H9 (cell line): ENCODE measurements around the gene EFNA5. TPM values are rescaled to one million over a fixed set of nuclear protein-coding genes. Genes with fewer than 3 reads are reported as not detected.

Experiments
- DNase-seq: peaks from one replicate; pipeline ENCODE4 v3.0.0-alpha.2; 2017
- H2AFZ ChIP-seq: one replicate; pipeline ENCODE4 v1.6.1; 2013; ENCODE audit warnings: mild to moderate bottlenecking, low read length, control low read depth, moderate library complexity
- H2AK5ac ChIP-seq: 2 replicates; pipeline ENCODE4 v1.6.1; 2013; ENCODE audit warnings: low read length, control low read depth, mixed read lengths; ENCODE audit not compliant: insufficient read length
- H2BK120ac ChIP-seq: one replicate; pipeline ENCODE4 v1.6.1; 2013; ENCODE audit warnings: low read depth, mild to moderate bottlenecking, low read length, control low read depth, inconsistent platforms; ENCODE audit not compliant: poor library complexity, severe bottlenecking
- H2BK12ac ChIP-seq: 2 replicates; pipeline ENCODE4 v1.6.1; 2013; ENCODE audit warnings: low read length, control low read depth, mixed read lengths, low read depth; ENCODE audit not compliant: insufficient read length
- H2BK15ac ChIP-seq: 2 replicates; pipeline ENCODE4 v1.6.1; 2013; ENCODE audit warnings: low read depth, low read length, control low read depth
- H2BK20ac ChIP-seq: one replicate; pipeline ENCODE4 v1.6.1; 2013; ENCODE audit warnings: low read depth, mild to moderate bottlenecking, low read length, control low read depth, inconsistent platforms; ENCODE audit not compliant: poor library complexity, severe bottlenecking
- H2BK5ac ChIP-seq: 2 replicates; pipeline ENCODE4 v1.6.1; 2013; ENCODE audit warnings: low read length, control low read depth, mixed read lengths; ENCODE audit not compliant: insufficient read length
- H3K14ac ChIP-seq: 2 replicates; pipeline ENCODE4 v1.6.1; 2013; ENCODE audit warnings: low read length, control low read depth; ENCODE audit not compliant: insufficient read depth
- H3K18ac ChIP-seq: 2 replicates; pipeline ENCODE4 v1.6.1; 2013; ENCODE audit warnings: low read depth, mild to moderate bottlenecking, mixed read lengths, low read length, control low read depth; ENCODE audit not compliant: insufficient read length
- H3K23ac ChIP-seq: 2 replicates; pipeline ENCODE4 v1.6.1; 2013; ENCODE audit warnings: low read length, control low read depth, mixed read lengths, low read depth; ENCODE audit not compliant: insufficient read length
- H3K23me2 ChIP-seq: 2 replicates; pipeline ENCODE4 v1.6.1; 2013; ENCODE audit warnings: low read depth, mild to moderate bottlenecking, mixed read lengths, low read length, control low read depth; ENCODE audit not compliant: insufficient read length, poor library complexity, severe bottlenecking
- H3K27ac ChIP-seq: 2 replicates; pipeline ENCODE4 v1.5.1; 2013; ENCODE audit warnings: low read length, control low read depth, mixed read lengths, low read depth; ENCODE audit not compliant: insufficient read length
- H3K27me3 ChIP-seq: 2 replicates; pipeline ENCODE4 v1.6.1; 2013; ENCODE audit warnings: low read length, control low read depth, inconsistent platforms; ENCODE audit not compliant: insufficient read depth
- H3K4ac ChIP-seq: 2 replicates; pipeline ENCODE4 v1.6.1; 2013; ENCODE audit warnings: low read depth, mild to moderate bottlenecking, control low read depth, inconsistent platforms, low read length, moderate library complexity
- H3K4me1 ChIP-seq: 2 replicates; pipeline ENCODE4 v1.6.1; 2013; ENCODE audit warnings: low read length, control low read depth, inconsistent platforms; ENCODE audit not compliant: insufficient read depth
- H3K4me2 ChIP-seq: 2 replicates; pipeline ENCODE4 v1.6.1; 2013; ENCODE audit warnings: low read length, control low read depth, mixed read lengths; ENCODE audit not compliant: insufficient read length, insufficient read depth
- H3K56ac ChIP-seq: 2 replicates; pipeline ENCODE4 v1.6.1; 2013; ENCODE audit warnings: low read depth, mild to moderate bottlenecking, mixed read lengths, low read length, control low read depth; ENCODE audit not compliant: insufficient read length
- H3K79me1 ChIP-seq: 2 replicates; pipeline ENCODE4 v1.6.1; 2013; ENCODE audit warnings: low read depth, mild to moderate bottlenecking, moderate library complexity, low read length, control low read depth, inconsistent platforms; ENCODE audit not compliant: insufficient read depth, poor library complexity, severe bottlenecking
- H3K79me2 ChIP-seq: 2 replicates; pipeline ENCODE4 v1.6.1; 2013; ENCODE audit warnings: low read length, control low read depth, inconsistent platforms; ENCODE audit not compliant: insufficient read depth
- H3K9ac ChIP-seq: 2 replicates; pipeline ENCODE4 v1.6.1; 2013; ENCODE audit warnings: low read length, control low read depth, mixed read lengths; ENCODE audit not compliant: insufficient read length; ENCODE audit errors: extremely low read depth
- H3K9me3 ChIP-seq: one replicate; pipeline ENCODE4 v1.6.1; 2013; ENCODE audit warnings: low read depth, low read length, inconsistent platforms; ENCODE audit not compliant: control insufficient read depth
- H3T11ph ChIP-seq: one replicate; pipeline ENCODE4 v1.6.1; 2013; ENCODE audit warnings: mild to moderate bottlenecking, low read length, control low read depth, inconsistent platforms
- H4K20me1 ChIP-seq: one replicate; pipeline ENCODE4 v1.6.1; 2013; ENCODE audit not compliant: control insufficient read depth, insufficient read length, insufficient read depth
- H4K5ac ChIP-seq: 2 replicates; pipeline ENCODE4 v1.6.1; 2013; ENCODE audit warnings: low read depth, mild to moderate bottlenecking, mixed read lengths, low read length, control low read depth; ENCODE audit not compliant: insufficient read length
- H4K8ac ChIP-seq: replicated peaks from 2 replicates; pipeline ENCODE4 v1.6.1; 2013; ENCODE audit warnings: low read length, control low read depth, mixed read lengths, low read depth; ENCODE audit not compliant: insufficient read length
- H4K91ac ChIP-seq: 2 replicates; pipeline ENCODE4 v1.6.1; 2013; ENCODE audit warnings: low read depth, mild to moderate bottlenecking, moderate library complexity, mixed read lengths, low read length, control low read depth; ENCODE audit not compliant: insufficient read length
- H3K27ac Mint-ChIP-seq, 3 experiments: 2 replicates in 2 of 3; 3 replicates in 1 of 3; pipeline ENCODE4 v1.8.0; 2020 to 2021; ENCODE audit warnings: mixed read lengths in 3 of 3, mild to moderate bottlenecking in 1 of 3, moderate library complexity in 1 of 3
- H3K27me3 Mint-ChIP-seq: 2 replicates; pipeline ENCODE4 v1.8.0; 2021; ENCODE audit warnings: low read depth, mild to moderate bottlenecking, moderate library complexity, mixed read lengths
- H3K36me3 Mint-ChIP-seq, 3 experiments: 2 replicates in 2 of 3; 3 replicates in 1 of 3; pipeline ENCODE4 v1.8.0; 2020 to 2021; ENCODE audit warnings: low read depth in 3 of 3, mixed read lengths in 3 of 3; ENCODE audit not compliant: insufficient read depth in 1 of 3
- H3K4me1 Mint-ChIP-seq, 2 experiments: 2 replicates each; pipeline ENCODE4 v1.8.0; 2020; ENCODE audit warnings: mixed read lengths in 2 of 2
- H3K4me3 Mint-ChIP-seq, 2 experiments: 2 replicates in 1 of 2; 3 replicates in 1 of 2; pipeline ENCODE4 v1.8.0; 2020 to 2021; ENCODE audit warnings: mild to moderate bottlenecking in 2 of 2, mixed read lengths in 2 of 2, moderate library complexity in 1 of 2
- H3K9me3 Mint-ChIP-seq, 2 experiments: 2 replicates in 1 of 2; 3 replicates in 1 of 2; pipeline ENCODE4 v1.8.0; 2020; ENCODE audit warnings: mild to moderate bottlenecking in 2 of 2, mixed read lengths in 2 of 2, moderate library complexity in 1 of 2
- CTCF ChIP-seq: fragments of 200-600 bp; sonication (generic); conservative IDR thresholded peaks from 3 replicates; pipeline ENCODE4 v1.8.0; 2021; ENCODE audit warnings: antibody characterized with exemption, mild to moderate bottlenecking
- WGBS: extraction: QIAGEN DNeasy Blood & Tissue Kit; methylation state at CpG from one replicate; pipeline ENCODE4 v1.1.7; 2013; ENCODE audit warnings: missing lambda C conversion rate, low lambda C conversion rate, mixed read lengths; ENCODE audit not compliant: insufficient read length; ENCODE audit errors: extremely low coverage; 5-methylcytosine and 5-hydroxymethylcytosine counted together
- total RNA-seq: library from RNA; stranded (reverse); gene quantifications from 2 replicates; pipeline ENCODE4 v1.2.1, GENCODE V29; 2021

Gene EFNA5
- total RNA-seq, 1 experiment from 2014 or later, result 20.4 TPM

DNA sequence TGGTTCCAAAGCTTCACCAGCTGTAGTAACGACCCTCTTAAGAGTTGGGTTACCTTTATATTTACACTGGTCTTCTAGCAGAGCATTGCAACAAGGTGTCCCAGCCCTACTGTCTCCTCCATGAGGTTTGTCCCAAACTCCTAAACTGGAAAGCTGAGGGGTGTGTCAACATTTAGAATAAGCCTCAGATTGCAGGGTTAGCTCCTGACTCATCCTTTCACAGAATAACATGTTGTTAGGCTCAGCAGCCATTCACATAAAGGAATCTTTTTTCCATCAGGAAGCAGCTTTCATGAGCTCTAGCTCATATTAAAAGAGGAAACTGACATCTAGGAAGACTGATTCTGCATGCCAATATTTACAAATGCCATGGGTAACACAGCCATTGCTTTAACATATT is 238.7 kb downstream of the EFNA5 start:
- Mint-ChIP-seq H3K27ac (no peak overlapping the region), H3K9me3 (no peaks in the 10 kb centered on the region), H3K4me3 (no peak overlapping the region), H3K36me3 (peaks cover 0 to 7% (median 4%) of the 10 kb centered on the region in 3 experiments; a peak in 3 of 7 replicates), H3K4me1 (peaks cover 9% of the 10 kb centered on the region in 2 experiments; a peak in 2 of 4 replicates), H3K27me3 (no peaks in the 10 kb centered on the region)
- Histone ChIP-seq H2AK5ac (no peak overlapping the region), H2BK5ac (no peak overlapping the region), H4K91ac (no peak overlapping the region), H3K27ac (no peak overlapping the region), H3K9me3 (no peaks in the 10 kb centered on the region), H2BK15ac (no peak overlapping the region), H2BK12ac (no peak overlapping the region), H3K79me1 (no peaks in the 10 kb centered on the region), H3K56ac (no peak overlapping the region), H3K4me2 (no peak overlapping the region), H3K23me2 (no peaks in the 10 kb centered on the region), H3K27me3 (no peaks in the 10 kb centered on the region), H2BK120ac (no peak overlapping the region), H3K79me2 (no peaks in the 10 kb centered on the region), H3K18ac (no peak overlapping the region), H3K9ac (no peak overlapping the region), H2BK20ac (no peak overlapping the region), H3K4ac (no peak overlapping the region), H4K20me1 (no peaks in the 10 kb centered on the region), H3T11ph (no peak overlapping the region), H3K4me1 (no peaks in the 10 kb centered on the region), H2AFZ (no peak overlapping the region), H3K23ac (no peak overlapping the region), H4K5ac (no peak overlapping the region), H4K8ac (no peak overlapping the region), H3K14ac (no peak overlapping the region)
- WGBS, result no CpG with 5 or more reads among the region's 1 CpG
- no peak for TF ChIP-seq CTCF
- DNase-seq, result no peak
